PFSK-1 (cell line): ENCODE measurements around the gene GHRL.

Experiments
- FOXP2 ChIP-seq: optimal IDR thresholded peaks from 2 replicates; pipeline ENCODE3; 2011; ENCODE audit warnings: borderline replicate concordance, control low read depth, inconsistent platforms; ENCODE audit not compliant: insufficient read depth; ENCODE audit errors: extremely low read length, extremely low read depth
- POLR2AphosphoS5 ChIP-seq: IDR thresholded peaks from 2 replicates; pipeline ENCODE4 v1.6.1; 2012; ENCODE audit warnings: low read depth, mild to moderate bottlenecking, control low read depth, low read length, moderate library complexity
- SIN3A ChIP-seq: IDR thresholded peaks from 2 replicates; pipeline ENCODE4 v1.6.1; 2012; ENCODE audit warnings: mild to moderate bottlenecking, low read length, moderate library complexity, borderline replicate concordance; ENCODE audit not compliant: insufficient read depth
- TAF1 ChIP-seq: IDR thresholded peaks from 2 replicates; pipeline ENCODE4 v1.6.1; 2012; ENCODE audit warnings: low read length, control low read depth, borderline replicate concordance; ENCODE audit not compliant: insufficient read depth
- TF ChIP-seq, protein P1 (sequence below), 2 experiments: IDR thresholded peaks; 2 replicates each; pipeline versions ENCODE4 v1.6.1 to v1.8.0; 2011 to 2012; ENCODE audit warnings: low read depth in 2 of 2, low read length in 2 of 2, control low read depth in 1 of 2, inconsistent platforms in 1 of 2, mild to moderate bottlenecking in 1 of 2, moderate library complexity in 1 of 2; ENCODE audit not compliant: insufficient read depth in 1 of 2

The GHRL gene

DNA sequence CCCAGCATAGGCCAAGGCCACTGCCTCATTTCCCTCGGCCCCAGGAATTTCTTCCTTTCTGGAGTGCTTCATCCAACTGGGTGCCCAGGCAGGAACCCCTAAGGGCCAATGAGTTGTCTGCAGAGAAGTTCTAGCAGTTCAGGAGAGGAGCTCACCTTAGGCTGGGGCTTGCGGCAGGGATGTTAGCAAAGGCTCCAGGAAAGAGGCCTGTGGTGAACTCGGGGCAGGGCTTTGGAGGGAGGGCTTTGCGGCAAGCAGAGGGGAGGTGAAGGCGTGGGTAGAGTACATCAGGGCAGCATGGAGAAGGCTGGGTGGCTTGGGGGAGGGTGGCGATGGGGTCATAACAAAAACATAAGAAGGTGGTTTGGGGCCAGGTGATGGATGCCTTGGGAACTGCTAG lies 1.1 kb downstream of the GHRL start:
- TF ChIP-seq SIN3A (no peak), FOXP2 (no peak), POLR2AphosphoS5 (no peak), TAF1 (no peak)
- TF ChIP-seq, protein P1, sequence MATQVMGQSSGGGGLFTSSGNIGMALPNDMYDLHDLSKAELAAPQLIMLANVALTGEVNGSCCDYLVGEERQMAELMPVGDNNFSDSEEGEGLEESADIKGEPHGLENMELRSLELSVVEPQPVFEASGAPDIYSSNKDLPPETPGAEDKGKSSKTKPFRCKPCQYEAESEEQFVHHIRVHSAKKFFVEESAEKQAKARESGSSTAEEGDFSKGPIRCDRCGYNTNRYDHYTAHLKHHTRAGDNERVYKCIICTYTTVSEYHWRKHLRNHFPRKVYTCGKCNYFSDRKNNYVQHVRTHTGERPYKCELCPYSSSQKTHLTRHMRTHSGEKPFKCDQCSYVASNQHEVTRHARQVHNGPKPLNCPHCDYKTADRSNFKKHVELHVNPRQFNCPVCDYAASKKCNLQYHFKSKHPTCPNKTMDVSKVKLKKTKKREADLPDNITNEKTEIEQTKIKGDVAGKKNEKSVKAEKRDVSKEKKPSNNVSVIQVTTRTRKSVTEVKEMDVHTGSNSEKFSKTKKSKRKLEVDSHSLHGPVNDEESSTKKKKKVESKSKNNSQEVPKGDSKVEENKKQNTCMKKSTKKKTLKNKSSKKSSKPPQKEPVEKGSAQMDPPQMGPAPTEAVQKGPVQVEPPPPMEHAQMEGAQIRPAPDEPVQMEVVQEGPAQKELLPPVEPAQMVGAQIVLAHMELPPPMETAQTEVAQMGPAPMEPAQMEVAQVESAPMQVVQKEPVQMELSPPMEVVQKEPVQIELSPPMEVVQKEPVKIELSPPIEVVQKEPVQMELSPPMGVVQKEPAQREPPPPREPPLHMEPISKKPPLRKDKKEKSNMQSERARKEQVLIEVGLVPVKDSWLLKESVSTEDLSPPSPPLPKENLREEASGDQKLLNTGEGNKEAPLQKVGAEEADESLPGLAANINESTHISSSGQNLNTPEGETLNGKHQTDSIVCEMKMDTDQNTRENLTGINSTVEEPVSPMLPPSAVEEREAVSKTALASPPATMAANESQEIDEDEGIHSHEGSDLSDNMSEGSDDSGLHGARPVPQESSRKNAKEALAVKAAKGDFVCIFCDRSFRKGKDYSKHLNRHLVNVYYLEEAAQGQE (IDR thresholded peaks at IDR 0.05; ENCODE audit: insufficient read depth in 1 of 2, low read depth in 2 of 2, low read length in 2 of 2): no peak

DNA sequence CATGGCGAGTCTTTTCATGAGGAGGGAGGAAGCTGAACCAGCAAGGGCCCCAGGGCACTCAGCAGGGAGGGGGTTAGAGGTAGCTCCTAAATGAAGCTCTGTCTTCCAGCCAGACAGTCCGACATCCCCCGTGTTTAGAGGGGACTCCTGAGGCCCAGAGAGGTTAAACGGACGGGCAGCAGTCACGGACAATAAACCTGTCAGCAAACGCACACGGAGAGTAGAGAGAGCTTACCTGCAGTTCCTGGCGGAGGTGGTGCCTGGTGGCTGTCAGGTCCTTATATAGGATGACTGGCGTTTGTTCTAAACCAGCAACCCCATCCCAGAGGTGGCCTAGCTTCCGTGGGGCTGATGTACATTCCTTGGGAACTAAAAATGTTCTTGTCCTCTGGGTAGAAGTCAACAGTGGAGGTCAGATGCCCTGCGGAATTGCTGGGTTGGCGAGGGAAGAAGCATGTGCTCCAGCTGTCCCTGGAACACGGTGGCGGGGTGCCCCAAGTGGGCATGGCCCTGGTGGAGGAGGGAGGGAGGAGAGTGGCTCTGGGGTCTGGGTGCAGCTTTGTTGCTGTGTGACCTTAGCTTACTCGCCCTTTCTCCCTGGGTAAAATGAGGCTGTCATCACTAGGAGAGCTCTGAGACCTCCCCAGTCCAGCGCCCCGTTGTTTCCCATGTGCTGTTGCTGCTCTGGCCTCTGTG lies 2.1 kb downstream of the GHRL start:
- TF ChIP-seq, protein P1 (IDR thresholded peaks at IDR 0.05; ENCODE audit: insufficient read depth in 1 of 2, low read depth in 2 of 2, low read length in 2 of 2): no peak
- no peak for TF ChIP-seq TAF1
- TF ChIP-seq POLR2AphosphoS5: no peak
- TF ChIP-seq FOXP2: no peak
- TF ChIP-seq SIN3A: no peak

DNA sequence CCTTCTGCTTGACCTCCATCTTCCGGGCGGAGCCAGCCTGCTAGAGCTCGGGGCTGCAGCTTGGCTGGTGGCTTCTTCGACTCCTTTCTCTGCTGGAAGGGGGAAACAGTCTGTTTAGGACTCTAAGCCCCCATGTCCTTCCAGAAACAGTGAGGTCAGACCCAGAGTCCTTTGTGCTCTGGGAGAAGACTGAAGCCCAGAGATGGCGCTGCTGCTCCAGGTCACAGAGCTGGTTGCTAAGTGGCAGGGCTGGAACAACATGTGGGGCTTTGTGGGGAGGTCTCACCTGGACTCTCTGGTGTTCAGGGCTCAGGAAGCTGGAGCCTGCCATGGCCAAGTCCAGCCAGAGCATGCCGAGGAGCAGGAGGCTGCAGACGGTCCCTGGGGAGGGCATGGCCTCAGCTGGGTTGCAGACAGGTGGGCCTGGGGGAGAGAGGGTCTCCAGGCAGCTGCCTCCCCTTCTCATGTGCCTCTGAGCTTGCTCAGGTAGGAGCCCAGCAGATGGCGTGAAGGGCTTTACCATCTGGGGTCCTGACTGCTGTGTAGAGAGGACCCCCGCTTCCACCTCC lies 2.9 kb downstream of the GHRL start:
- TF ChIP-seq, protein P1 (IDR thresholded peaks at IDR 0.05; ENCODE audit: insufficient read depth in 1 of 2, low read depth in 2 of 2, low read length in 2 of 2): no peak
- TF ChIP-seq POLR2AphosphoS5 (no peak), FOXP2 (no peak), SIN3A (no peak), TAF1 (no peak)

DNA sequence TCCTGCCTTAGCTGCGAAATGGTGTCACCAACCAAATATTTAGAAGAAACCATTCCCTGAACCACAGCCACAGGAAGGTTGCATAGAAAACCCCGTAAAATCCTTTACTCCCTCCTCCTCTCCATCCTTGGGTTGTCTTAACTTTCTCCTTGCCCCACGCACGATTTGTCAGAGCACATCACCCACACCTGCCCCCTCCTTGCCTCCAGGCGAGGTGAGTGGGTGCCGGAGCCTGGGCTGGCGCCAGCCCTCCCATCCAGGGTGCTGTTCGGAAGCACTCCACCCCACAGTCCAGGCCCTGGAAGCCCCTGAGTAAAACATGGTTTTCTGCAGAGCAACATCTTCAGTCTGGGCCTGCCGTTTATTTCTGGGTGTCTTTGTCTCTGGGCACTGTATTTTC lies 3.7 kb downstream of the GHRL start:
- TF ChIP-seq TAF1: no peak
- no peak for TF ChIP-seq FOXP2
- TF ChIP-seq POLR2AphosphoS5: no peak
- TF ChIP-seq SIN3A: no peak
- TF ChIP-seq, protein P1 (IDR thresholded peaks at IDR 0.05; ENCODE audit: insufficient read depth in 1 of 2, low read depth in 2 of 2, low read length in 2 of 2): no peak

DNA sequence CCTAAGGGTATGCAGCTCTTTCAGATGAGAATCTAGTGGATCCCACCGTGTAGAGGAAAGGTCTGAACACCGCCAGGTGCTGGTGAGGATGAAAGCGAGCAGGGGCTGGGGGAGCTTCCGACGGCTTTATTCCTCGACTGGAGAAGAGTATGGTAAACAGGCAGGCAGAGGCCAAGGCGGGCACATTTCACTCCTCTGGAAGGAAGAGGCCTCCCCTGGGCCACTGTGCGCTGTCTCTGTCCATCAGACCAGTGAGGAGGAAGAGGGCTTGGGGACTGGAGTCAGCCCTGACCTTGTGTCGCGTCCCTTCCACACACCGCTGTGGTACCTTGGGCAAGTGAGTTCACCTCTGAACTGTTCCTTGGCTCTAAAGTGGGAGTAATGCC lies 4.2 kb downstream of the GHRL start:
- TF ChIP-seq, protein P1 (IDR thresholded peaks at IDR 0.05; ENCODE audit: insufficient read depth in 1 of 2, low read depth in 2 of 2, low read length in 2 of 2): no peak
- TF ChIP-seq FOXP2 (no peak), POLR2AphosphoS5 (no peak), TAF1 (no peak), SIN3A (no peak)
